GM12875 (cell line): Measurements from ENCODE around the gene DPH2.

Source experiments
- H3K4me3 ChIP-seq: one replicate; pipeline ENCODE4 v1.5.1; 2011; ENCODE audit warnings: low read depth, low read length, control low read depth
- TF ChIP-seq, protein P1 (sequence below): IDR thresholded peaks from 2 replicates; pipeline ENCODE4 v1.5.1; 2011; ENCODE audit warnings: low read depth, mild to moderate bottlenecking, control low read depth, inconsistent platforms, low read length, moderate library complexity, borderline replicate concordance; ENCODE audit not compliant: insufficient read depth

Gene DPH2

DNA sequence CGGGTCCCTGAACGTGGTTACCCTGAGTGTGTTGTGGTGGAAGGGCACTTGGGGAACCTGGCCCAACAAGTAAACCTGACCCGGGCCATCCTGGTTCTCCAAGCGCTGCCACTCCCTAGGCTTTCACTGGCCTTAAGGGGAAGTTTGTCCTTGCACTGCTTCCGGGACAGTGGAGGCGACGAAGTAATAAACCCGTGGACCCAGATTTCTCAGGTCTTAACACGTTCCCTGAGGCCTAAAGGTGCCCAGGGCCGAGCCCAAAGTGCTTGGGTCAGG, 21.3 kb downstream of the DPH2 start:
- TF ChIP-seq, protein P1, sequence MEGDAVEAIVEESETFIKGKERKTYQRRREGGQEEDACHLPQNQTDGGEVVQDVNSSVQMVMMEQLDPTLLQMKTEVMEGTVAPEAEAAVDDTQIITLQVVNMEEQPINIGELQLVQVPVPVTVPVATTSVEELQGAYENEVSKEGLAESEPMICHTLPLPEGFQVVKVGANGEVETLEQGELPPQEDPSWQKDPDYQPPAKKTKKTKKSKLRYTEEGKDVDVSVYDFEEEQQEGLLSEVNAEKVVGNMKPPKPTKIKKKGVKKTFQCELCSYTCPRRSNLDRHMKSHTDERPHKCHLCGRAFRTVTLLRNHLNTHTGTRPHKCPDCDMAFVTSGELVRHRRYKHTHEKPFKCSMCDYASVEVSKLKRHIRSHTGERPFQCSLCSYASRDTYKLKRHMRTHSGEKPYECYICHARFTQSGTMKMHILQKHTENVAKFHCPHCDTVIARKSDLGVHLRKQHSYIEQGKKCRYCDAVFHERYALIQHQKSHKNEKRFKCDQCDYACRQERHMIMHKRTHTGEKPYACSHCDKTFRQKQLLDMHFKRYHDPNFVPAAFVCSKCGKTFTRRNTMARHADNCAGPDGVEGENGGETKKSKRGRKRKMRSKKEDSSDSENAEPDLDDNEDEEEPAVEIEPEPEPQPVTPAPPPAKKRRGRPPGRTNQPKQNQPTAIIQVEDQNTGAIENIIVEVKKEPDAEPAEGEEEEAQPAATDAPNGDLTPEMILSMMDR: no peak
- H3K4me3 ChIP-seq: peak overlapping the region; percentile 69

DNA sequence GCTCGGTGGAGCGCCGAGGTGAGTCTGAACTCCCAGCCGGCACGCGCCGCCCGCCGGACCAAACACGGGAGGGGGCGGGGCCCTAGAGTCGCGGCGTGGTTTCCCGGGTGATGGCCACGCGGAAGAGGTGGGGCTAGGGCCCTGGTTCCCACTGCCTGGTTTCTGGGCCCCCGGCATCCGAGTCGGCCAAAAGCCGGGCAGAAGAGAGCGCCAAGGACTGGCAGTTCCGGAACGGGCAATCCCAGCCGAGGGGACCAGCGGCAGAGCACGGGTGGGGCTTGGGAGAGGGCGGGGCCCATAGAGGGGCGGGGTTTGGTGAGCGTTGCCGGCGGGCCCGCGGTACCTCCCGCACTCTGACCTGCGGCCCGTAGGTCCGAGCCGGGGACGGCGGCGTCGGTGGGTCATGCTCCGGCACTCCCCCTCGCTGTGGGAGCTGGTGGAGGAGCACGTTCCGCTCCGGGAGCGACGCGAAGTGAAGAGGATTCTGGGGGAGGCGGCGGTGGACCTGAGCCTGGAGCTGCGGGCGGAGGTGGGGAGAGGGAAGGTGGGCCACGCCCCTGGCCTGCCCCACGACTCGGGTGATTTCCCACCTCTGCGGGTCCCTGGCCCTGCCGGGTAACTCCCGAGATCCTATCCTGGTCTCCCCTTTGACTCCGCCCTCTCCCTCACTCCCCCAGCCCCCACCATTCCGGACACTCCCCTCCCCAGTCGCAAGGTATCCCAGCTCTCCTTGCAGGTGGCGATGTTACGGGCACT, 21.8 kb downstream of the DPH2 start, which contains the start of gene CCDC24:
CCDC24 (plus strand) TSS at position 124 of the 756 bp plus-strand sequence; CDS start at position 404, 280 bp downstream.
- peak within 1 kb of the TSS; percentile 69 for H3K4me3 ChIP-seq
- TF ChIP-seq, protein P1: no peak

DNA sequence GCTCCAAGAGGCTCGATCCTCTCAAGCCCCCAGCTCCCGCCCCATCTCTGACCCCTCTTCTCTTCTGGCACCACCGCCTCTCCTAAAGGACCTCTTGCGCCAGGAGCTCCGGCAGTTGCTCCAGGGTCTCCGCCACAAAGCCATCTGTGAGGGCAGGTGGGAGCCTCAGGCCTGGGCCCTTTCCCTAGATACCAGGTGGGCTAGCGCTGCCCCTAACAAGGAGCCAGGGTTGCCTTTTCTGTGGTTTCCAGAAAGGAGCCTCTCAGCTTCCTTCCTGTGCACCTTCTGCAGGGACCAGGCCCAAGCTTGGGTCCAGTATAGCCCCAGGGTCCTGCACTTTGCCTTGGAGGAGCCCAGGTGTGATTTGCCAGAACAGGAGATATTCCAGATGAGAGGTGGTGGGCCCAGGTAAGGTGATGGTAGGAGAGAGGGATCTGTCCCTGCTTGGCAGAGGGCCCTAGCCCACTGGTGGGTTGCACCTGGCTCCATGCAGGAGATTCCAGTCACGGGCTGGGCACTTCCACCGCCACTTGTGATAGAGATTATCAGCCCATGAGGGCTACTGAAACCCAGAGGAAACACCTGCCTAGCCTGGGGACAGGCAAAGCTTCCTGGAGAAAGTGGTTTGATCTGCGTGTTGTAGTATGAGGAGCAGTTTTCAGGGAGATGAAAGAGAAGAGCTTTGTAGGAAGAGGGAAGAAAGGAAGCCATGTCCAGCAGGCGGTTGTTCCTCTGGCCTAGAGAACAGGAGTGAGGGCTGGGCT, 22.6 kb downstream of the DPH2 start:
- TF ChIP-seq, protein P1: no peak
- peak overlapping the region; percentile 69 for H3K4me3 ChIP-seq

DNA sequence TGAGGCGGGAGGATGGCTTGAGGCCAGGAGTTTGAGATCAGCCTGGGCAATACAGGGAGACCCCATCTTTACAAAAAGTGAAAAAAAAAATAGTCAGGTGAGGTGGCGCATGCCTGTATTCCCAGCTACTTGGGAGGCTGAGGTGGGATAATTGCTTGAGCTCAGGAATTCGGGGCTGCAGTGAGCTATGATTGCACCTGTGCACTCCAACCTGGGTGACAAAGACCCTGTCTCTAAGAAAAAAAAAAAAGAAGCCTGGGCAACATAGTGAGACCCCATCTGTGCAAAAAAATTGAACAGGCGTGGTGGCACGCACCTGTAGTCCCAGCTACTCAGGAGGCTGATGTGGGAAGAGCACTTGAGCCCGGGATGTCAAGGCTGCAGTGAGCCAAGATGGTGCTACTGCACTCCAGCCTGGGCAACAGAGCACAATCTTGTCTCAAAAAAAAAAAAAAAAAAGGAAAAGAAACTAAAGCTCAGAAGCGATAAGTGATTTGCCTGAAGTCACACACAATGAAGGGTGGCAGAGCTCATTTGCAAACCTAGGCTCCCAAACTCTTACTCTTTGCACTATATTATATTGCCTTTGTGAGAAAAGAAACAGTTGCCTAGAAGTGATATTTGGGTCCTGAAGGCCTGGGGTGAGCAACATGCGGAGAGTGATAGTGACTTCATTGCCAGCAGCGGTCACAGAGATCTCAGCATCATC, 23.6 kb downstream of the DPH2 start:
- H3K4me3 ChIP-seq: no peak overlapping the region
- TF ChIP-seq, protein P1: no peak

DNA sequence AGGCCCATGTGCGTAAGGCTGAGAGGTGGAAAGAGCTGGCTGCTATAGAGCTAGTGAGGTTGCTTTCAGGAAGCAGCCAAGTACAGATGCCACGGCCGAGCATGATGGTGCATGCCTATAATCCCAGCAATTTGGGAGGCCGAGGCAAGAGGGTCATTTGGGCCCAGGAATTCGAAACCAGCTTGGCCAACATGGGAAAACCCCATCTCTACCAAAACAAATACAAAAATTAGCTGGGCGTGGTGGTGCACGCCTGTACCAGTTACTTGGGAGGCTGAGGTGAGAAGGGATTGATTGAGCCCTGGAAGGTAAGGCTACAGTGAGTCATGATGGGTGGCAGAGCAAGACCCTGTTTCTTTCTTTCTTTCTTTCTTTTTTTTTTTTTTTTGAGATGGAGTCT, 24.3 kb downstream of the DPH2 start:
- H3K4me3 ChIP-seq: no peak overlapping the region
- TF ChIP-seq, protein P1: no peak

DNA sequence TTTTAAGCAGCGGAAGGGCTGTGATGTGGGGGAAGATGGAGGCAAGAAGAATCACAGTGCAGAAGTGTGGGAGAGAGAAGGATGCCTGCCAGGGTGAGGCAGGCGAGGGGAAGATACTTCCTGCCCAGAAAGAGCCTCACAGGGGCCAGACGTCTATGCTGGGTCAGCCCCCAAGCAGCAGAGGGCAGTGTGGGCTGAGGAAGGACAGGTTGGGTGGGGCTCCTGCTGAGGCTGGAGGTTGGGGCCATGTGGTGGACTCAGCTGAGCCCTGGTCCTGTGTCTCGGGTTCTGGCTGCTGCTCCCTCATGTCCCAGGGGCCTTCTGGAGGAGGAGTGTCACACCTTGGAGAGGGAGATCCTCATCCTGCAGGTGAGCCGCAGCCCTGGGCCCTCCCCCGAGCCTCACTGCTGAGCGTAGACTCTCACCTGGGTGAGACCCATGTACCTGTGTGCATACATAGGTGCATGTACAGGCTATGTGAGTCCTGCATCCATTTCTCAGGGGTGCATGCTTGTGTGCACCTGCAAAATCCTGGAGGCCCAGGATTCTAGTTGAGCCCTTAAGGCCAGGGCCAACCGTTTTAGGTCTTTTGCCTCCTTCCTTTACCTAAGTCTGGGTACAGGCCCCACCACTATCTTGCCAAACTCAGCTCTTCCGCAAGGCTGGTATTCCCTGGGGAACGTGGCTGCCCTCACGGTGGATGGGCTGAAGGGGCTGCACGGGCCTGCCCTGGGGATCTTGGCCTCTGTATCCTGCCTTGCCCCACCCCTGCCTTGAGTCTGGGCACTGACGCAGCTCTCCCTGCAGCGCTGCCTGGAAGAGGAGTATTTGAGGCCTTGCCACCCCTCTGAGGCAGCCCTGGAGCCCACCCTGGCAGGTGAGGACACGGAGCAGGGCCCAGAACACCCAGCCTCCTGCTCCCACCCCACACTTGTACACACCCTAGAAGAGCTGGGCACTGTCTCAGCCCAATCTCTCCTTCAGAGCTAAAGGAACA, 25.3 kb downstream of the DPH2 start:
- H3K4me3 ChIP-seq: no peak overlapping the region
- TF ChIP-seq, protein P1: peak; percentile 57; the same call in 1 of the 2 replicates
